Activated CD4-positive, alpha-beta T cell treated with anti-CD3 and anti-CD28 coated beads for 24 hours (primary cell): ENCODE results near the gene CHD6.

ENCODE experiments used
- DNase-seq, 2 donors: peaks; one replicate each; pipeline ENCODE4 v3.0.0-alpha.2; 2020; ENCODE audit warnings: low read depth in 2 of 2

The CHD6 gene, protein sequence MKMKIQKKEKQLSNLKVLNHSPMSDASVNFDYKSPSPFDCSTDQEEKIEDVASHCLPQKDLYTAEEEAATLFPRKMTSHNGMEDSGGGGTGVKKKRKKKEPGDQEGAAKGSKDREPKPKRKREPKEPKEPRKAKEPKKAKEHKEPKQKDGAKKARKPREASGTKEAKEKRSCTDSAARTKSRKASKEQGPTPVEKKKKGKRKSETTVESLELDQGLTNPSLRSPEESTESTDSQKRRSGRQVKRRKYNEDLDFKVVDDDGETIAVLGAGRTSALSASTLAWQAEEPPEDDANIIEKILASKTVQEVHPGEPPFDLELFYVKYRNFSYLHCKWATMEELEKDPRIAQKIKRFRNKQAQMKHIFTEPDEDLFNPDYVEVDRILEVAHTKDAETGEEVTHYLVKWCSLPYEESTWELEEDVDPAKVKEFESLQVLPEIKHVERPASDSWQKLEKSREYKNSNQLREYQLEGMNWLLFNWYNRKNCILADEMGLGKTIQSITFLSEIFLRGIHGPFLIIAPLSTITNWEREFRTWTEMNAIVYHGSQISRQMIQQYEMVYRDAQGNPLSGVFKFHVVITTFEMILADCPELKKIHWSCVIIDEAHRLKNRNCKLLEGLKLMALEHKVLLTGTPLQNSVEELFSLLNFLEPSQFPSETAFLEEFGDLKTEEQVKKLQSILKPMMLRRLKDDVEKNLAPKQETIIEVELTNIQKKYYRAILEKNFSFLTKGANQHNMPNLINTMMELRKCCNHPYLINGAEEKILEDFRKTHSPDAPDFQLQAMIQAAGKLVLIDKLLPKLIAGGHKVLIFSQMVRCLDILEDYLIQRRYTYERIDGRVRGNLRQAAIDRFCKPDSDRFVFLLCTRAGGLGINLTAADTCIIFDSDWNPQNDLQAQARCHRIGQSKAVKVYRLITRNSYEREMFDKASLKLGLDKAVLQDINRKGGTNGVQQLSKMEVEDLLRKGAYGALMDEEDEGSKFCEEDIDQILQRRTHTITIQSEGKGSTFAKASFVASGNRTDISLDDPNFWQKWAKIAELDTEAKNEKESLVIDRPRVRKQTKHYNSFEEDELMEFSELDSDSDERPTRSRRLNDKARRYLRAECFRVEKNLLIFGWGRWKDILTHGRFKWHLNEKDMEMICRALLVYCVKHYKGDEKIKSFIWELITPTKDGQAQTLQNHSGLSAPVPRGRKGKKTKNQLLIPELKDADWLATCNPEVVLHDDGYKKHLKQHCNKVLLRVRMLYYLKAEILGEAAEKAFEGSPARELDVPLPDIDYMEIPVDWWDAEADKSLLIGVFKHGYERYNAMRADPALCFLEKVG (N-terminal part only)

DNA sequence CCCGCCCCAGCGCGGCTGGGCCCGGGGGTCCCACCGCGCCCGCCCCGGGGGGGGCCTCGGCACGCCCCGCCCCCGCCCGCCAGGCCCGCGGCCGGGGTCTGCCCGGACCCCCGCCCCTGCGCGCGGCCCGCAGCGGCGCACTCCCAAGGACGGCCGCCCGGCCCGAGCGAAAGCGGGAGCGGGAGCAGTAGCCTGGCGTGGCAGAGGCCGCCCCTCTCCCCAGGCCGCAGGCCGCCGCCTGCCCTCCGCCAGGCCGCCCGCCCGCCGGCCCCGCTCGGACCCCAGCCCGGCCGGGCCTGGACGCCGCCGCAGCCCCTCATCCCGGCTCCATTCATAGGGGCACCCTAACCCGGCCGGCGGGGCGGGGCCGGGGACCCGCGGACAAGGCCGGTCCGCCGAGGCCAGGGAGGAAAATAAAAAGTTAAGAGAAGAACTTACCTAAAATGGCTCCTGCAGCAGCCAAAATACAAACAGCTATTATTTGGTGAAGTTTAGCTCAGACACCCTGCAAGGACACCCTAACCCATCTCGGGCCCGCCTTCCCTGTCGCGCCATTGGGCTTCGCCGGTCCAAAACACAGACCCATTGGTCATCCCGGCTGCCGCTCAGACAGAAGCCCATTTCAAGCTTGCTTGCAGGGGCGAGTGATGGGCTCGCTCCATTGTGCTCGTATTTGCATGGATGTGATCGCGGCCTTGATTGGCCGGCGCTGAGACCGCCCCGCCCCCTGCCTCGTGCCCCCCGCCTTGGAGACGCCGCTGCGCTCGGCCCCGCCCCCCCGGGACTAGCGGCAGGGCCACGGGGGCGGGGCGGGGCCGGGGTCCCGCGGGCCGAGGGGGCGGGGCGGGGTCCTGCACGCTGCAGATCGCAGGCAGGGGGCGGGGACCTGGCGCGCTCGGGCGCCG, at the start of gene CHD6:
CHD6 (minus strand) TSS at position 476 of the 905 bp plus-strand sequence. CDS start 67,040 bp downstream, outside the sequence.
- DNase-seq, result peak; percentile 98 to 99

GRCh38 chr20:41664584-41664983, 46.4 kb upstream of the CHD6 start:
- no peak for DNase-seq

DNA sequence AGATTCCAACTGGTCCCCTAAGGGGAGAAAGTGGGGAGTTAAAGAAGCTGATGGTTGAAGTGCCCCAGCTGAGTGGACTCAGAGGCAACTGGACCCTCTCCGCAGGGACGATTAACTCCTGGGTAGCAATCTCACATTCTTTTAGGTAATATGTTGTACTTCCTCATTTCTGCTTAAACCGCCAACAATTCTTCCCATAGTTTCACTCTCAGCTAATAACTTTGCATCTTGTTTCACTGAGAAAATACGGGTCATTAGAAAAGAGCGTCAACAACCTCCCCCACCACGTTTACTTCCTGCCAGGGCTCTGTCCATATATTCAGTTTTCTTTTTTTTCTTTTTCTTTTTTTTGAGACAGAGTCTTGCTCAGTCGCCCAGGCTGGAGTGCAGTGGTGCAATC, 39.5 kb upstream of the CHD6 start:
- DNase-seq, result no peak

GRCh38 chr20:41655962-41656618, 37.9 kb upstream of the CHD6 start:
- no peak for DNase-seq

- DNase-seq, result no peak
Measured at GRCh38 chr20:41654884-41655283, 36.7 kb upstream of the CHD6 start.

- DNase-seq, result no peak
Measured at GRCh38 chr20:41654292-41654691, 36.1 kb upstream of the CHD6 start.

GRCh38 chr20:41650231-41650948, 32.2 kb upstream of the CHD6 start:
- DNase-seq, result no peak

GRCh38 chr20:41649489-41649888, 31.3 kb upstream of the CHD6 start:
- no peak for DNase-seq

DNA sequence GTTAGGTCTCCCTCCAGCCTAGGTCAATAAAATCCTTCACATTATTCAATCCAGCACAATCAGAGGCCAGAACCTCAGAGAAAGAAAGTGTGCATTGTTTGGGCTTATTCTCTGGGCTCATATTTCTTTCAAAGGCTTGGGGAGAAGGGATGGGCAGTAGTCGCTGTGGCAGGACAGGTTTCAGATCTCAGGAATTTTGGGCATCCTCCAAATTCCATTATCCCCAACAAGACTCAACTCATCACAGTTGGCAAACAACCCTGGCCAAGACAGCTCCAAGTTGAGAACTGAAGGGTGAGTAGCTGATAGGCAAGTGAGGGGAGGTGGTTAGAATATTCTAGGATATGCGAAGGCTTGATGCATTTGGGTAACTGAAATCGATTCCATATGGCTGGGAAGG, 27.2 kb upstream of the CHD6 start:
- no peak for DNase-seq

DNA sequence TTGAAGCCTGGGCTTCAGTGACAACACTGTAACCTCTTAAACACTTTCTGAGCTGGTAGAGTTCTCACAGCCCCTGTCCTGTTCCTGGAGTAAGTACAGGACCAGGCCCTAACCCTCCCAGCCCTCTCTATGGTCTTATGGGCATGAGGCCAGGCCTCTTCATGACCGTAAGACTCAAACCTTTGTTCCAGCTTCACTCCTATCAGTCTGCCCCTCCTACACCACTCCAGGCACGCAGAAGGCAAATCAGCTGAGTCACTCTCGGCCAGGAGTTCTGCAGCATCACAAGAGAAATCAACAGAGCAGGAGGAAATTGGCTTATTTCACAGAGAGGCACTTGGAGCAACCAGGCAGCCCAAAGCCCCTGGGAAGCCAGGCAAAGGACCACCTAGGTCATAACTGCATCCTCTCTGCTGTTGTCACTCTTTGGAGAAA, 25.3 kb upstream of the CHD6 start:
- no peak for DNase-seq

GRCh38 chr20:41639630-41640029, 21.5 kb upstream of the CHD6 start:
- no peak for DNase-seq

DNA sequence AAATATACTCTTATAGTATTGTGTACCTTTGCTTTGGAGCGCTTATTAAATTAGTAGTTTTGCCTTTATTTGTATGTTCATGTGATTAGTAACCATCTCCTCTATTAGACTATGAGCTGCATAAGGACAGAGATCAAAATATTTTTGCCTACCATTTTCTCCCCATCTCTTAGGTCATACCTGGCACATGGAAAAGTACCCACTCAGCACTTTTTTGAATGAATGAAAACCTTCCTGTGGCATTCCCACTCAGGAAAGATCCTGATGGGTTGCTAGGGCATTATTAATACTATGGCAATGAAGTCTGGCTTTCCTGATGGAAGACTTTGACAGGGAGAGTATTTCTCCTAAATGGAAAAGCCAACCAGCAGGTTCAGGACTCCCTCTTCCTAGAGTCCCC, 20.3 kb upstream of the CHD6 start:
- DNase-seq, result no peak

- no peak for DNase-seq
Measured at GRCh38 chr20:41635158-41635557, 17.0 kb upstream of the CHD6 start.

DNA sequence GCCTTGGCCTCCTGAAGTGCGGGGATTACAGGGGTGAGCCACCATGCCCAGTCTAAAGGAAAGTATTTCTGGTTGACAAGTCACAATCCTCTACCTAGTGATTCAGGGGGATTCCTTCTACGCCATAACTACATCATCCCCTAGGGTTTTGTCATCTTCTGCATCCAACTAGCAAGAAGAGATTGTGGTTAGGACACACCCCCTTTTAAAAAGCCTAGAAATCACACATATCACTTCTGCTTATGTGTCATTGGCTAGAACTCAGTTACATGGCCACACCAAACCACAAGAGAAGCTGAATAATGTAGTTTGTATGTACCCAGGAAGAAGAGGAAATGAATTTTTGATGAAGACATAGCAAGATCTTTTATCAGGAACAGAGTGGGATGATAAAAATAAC, 14.7 kb upstream of the CHD6 start:
- DNase-seq, result no peak

DNA sequence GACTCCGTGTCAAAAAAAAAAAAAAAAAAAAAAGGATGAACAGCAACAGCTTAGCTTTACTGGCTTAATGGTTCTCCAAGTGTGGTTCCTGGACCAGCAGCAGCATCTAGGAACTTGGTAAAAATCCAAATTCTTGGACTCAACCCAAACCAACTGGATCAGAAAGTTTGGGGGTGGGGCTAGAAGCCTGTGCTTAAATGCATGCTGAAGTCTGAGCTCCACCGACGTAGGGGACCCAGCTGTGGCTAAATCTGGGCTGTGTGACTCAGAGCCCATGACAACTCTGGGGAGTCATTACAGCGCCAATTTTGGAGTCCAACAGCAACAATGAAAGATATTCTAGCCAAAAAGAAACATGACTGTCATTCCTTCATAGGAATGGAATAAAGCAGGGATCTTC, 13.6 kb upstream of the CHD6 start:
- no peak for DNase-seq

GRCh38 chr20:41630846-41631245, 12.7 kb upstream of the CHD6 start:
- DNase-seq, result no peak

DNA sequence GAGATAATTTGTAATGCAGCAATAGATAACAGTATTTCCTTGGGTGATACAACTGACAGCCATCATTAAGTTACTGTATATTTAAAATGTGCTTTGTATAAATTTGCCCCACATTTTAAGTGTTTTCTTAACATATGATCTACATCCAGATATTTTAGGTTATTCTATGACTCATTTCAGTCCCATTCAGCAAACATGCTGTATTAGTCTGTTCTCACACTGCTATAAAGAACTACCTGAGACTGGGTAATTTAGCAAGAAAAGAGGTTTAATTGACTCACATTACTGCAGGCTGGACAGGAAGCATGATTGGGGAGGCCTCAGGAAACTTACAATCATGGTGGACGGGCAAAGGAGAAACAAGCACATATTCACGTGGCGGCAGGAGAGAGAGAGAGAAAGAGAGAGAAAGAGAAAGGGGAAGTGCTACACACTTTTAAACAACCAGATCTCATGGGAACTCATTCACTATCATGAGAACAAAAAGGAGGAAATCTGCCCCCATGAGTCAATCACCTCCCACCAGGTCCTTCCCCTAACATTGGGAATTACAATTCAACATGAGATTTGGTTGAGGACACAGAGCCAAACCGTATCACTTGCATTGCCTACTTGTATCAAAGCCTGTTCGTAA, 9.6 kb upstream of the CHD6 start:
- DNase-seq, result no peak

- DNase-seq, result no peak
Measured at GRCh38 chr20:41627001-41627495, 8.9 kb upstream of the CHD6 start.
